ENCODE data around the gene ADAMTS15.

The ADAMTS15 gene

GRCh38 chr11:130486391-130486836, 38.0 kb downstream of the ADAMTS15 start:
- no peak for DNase-seq (ENCODE audit: low read depth, low spot score)
- no peak for TF ChIP-seq CTCF (IDR thresholded peaks at IDR 0.05; ENCODE audit: low read depth, low read length)
- in situ Hi-C loops (cut with HindIII; ENCODE audit: low sequenced_read_pairs), result no loop called here
- no peak overlapping the region for H3K4me3 ChIP-seq (ENCODE audit: low read depth, low read length)

DNA sequence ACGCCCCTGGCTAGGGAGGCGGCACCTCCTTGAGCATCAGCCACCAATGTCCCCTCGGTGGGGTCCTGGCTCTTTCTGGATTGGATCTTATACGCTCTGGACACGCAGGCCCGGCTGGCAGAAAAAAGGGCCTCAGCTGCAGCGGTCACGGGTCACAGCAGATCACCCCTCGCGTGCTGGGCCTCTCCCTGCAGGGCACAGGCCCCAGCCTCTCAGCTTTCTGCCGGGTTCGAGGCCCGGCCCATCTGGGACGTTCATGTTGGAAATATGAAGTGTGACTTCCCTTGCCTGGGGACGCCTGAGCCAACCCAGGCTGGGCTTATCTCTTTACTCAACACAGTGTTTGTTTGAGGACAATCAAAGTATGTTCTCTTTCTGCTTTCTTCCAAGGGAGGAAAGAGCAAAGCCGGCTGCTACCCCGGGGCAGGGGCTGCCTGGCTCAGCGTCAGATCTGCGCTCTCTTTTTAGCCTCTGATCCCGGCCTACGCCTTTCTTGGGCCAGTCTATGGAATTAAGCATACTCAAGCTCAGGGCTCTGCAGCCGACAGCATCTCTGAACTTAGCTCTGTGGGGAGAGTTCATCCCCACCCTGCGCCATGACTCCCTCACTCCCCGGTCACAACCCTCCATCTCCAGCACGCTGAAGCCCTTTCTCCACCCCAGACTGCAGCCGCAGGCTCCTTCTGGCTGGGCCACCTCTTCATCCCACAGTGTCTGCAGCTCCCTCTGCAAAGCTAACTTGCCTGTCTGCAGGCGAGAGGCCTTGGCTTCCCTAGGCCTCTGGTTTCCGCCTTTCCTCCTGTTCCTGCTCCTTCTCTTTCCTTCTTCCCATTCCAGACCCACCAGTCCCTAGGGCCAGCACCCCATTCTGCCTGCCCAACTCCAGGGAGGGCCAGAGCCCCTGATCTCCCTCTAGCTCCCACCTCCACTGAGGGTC, 38.8 kb downstream of the ADAMTS15 start:
- DNase-seq (ENCODE audit: low read depth, low spot score), result no peak
- H3K4me3 ChIP-seq (ENCODE audit: low read depth, low read length), result no peak overlapping the region
- no peak for TF ChIP-seq CTCF (IDR thresholded peaks at IDR 0.05; ENCODE audit: low read depth, low read length)
- in situ Hi-C loops (cut with HindIII; ENCODE audit: low sequenced_read_pairs), result no loop called here

- no peak for DNase-seq (ENCODE audit: low read depth, low spot score)
- in situ Hi-C loops (cut with HindIII; ENCODE audit: low sequenced_read_pairs), result no loop called here
- no peak for TF ChIP-seq CTCF (IDR thresholded peaks at IDR 0.05; ENCODE audit: low read depth, low read length)
- H3K4me3 ChIP-seq (ENCODE audit: low read depth, low read length), result no peak overlapping the region
These were observed 39.7 kb downstream of the ADAMTS15 start for GRCh38 chr11:130487924-130488815.

- in situ Hi-C loops (cut with HindIII; ENCODE audit: low sequenced_read_pairs), result no loop called here
- H3K4me3 ChIP-seq (ENCODE audit: low read depth, low read length), result no peak overlapping the region
- no peak for TF ChIP-seq CTCF (IDR thresholded peaks at IDR 0.05; ENCODE audit: low read depth, low read length)
- no peak for DNase-seq (ENCODE audit: low read depth, low spot score)
These were observed 40.6 kb downstream of the ADAMTS15 start for GRCh38 chr11:130488848-130489584.

GRCh38 chr11:130489716-130490115, 41.3 kb downstream of the ADAMTS15 start:
- H3K4me3 ChIP-seq (ENCODE audit: low read depth, low read length), result no peak overlapping the region
- in situ Hi-C loops (cut with HindIII; ENCODE audit: low sequenced_read_pairs), result no loop called here
- no peak for DNase-seq (ENCODE audit: low read depth, low spot score)
- TF ChIP-seq CTCF (IDR thresholded peaks at IDR 0.05; ENCODE audit: low read depth, low read length), result no peak

All from astrocyte of the spinal cord (primary cell).